Smooth muscle cell of the brain vasculature (primary cell): ENCODE results near the gene SRP9.
"Not testable (repeated sequence)": the region's sequence is repeated elsewhere in the genome, so short reads cannot be mapped to it uniquely, and the experiment has no call there.

Experiments used
- DNase-seq: peaks from one replicate; pipeline ENCODE4 v3.0.0-alpha.2; 2012; ENCODE audit warnings: low read depth, low spot score

SRP9 gene

DNA sequence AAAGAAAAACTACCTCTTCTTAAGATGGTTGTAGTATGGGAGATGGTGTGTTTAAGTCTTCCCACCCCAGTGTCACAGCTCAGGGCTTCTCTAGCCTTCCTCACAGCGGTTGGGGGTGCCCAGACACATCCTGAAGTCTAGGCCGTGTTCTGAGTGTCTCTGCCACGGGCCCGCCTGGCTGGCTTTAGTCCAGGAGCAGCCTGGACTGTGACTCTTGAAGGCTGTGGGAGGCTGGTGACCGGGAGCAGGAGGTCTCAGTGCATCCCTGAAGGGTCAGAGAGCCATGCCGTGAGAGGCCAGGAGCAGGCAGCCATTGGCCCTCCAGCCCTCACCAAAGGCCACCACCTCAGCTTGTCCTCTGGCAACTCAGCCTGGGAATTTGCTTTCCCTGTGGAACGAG, 36.8 kb downstream of the SRP9 start:
- no peak for DNase-seq

DNA sequence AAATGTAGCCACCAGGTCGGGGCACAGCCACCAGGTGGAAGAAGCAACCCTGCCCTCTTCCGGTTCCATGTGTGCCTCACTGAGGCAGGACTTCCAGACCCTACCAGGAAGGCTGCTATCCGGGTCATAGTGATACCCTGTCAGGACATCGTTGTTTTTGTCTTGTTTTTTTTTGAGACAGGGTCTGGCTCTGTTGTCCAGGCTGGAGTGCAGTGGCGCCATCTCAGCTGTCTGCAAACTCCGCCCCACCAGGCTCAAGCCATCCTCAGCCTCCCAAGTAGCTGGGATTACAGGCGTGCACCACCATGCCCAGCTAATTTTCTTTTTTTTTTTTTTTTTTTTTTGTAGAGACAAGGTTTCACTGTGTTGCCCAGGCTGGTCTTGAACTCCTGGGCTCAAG, 37.5 kb downstream of the SRP9 start:
- not testable (repeated sequence) for DNase-seq

DNA sequence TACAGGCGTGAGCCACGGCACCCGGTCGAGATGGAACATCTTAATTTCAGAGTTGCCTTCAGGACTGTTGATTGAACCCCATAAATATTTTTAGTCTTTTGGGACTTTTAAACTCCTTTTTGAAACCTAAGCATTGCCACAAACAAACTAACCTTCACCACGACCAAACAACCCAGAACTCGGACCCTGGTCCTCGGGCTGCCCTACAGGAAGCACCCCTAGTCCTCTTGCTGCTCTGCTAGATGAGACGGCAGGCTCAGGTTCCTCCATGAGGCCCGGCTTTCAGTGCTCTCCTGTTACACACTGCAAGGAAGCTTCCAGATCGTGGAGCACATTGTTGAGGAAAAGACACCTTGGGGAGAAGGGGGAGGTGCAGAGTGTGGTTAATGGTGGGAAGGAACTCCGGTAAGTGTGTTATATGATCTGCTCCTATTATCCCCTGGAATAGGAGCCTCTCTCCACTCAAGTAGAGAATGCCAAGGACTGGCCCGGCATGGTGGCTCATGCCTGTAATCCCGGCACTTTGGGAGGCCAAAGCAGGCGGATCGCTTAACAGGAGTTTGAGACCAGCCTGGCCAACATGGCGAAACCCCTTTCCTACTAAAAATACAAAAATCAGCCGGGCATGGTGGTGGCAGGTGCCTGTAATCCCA, 38.0 kb downstream of the SRP9 start:
- no peak for DNase-seq

DNA sequence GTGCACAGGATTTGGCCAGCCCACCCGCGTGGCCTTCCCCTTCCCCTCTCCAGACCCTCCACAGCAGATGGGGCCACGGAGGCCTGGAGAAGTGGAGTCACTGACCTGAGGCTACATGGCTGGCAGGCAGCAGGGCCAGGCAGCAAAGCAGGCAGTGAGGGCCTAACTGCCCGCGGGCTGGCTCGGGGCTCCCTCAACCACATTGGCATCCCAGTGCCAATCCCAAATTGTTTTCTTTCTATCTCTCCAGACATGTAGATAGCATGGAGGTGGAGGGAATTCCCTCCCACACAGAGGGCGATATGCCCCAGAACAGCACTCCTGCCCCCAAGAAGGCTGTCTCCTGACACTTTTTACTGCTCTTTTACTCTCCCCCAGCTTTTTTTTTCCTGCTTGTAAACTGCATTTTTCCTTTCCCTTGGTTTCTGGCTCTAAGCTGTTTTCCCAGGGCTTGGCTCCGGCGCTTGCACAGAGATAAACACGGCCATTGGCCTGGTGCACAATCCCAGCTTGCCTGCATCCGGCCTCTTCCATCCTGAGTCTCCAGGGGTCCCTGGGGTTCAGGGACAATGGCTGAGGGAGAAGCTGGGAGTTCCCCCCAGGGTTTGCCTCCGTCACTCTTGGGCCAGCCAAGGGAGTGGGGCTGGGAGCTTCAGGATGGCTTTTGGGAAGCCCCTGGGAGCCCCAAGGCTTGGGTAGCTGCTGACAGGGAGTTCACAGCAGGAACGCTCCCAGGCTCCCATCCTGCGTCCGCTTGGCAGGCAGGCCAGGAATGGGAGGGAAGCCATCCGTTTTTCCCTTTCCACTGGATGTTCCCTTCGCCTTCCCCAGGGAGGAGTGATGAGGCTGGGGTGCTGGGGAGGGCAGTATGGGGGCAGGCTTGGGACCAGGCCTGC, 39.3 kb downstream of the SRP9 start:
- no peak for DNase-seq

DNA sequence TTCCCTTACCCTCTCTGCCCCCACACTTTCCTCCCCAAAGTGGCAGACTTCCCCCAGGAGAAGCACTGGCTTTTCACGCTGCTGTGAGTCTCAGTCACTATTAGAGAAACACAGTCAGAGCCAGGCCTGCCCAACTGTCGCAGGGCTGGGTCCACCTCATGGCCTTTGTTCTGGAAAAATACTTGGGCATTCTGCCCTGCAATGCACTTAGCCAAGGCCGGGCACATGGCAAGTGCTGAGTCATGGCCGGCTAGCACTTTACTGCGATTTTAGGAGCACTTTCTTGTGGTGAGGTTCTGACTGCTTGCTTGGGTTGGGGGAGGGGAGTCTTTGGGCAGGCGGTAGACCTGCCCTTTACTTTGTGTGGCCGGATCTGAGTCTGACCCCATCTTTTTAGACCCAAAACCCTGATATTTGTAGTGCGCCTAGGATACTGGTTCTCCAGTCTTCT, 40.0 kb downstream of the SRP9 start:
- DNase-seq: no peak

DNA sequence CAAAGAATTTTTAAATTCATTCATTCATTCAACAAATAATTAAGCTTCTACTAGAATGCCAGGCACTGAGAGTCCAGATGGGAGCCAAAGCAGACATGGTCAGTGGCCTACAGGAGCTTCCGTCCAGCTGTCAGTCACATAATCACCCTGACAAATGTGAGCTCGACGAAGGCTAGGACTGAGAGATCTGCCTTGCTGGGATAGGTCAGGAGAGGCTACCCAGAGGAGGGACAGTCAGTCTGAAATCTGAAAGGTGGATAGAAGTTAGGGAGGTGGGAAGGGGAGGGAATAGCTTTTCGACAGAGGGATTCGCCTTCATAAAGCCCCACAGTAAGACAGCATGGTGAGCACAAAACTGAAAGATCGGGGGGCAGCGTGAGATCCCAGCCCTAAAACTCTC, 40.6 kb downstream of the SRP9 start:
- no peak for DNase-seq

DNA sequence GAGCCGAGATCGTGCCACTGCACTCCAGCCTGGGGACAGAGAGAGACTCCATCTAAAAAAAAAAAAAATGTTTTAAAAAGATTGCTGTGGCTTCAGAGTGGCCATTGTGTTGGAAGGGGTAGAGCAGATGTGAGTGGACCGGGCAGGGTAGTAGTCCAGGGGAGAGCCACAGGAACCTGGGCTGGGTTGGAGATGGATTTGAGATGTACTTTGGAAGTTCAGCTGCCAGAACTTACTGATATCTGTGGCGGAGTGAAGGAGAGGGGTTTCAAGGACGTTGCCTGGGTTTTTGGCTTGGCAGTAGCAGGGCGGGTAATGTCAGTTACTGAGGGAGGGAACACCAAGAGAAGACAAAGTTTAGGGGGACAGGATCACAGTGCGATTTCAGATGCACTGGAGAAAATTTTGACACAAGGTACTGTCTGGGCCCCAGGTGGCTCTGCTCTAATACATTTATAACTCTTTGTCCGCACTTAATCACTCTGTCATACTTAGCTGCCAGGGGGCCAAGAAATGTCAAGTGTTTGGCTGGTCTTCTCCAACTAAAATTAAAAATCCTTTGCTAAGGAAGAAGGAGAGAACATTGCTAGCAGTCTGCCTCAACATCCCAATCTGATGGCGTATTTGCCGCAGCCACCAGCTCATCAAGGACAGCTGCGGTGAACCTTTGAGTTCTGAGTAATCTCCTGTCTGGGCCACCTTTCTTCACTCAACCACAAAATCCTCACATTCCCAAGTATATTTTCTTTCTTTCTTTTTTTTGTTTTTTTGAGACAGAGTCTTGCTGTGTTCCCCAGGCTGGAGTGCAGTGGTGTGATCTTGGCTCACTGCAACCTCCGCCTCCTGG, 41.9 kb downstream of the SRP9 start:
- no peak for DNase-seq

DNA sequence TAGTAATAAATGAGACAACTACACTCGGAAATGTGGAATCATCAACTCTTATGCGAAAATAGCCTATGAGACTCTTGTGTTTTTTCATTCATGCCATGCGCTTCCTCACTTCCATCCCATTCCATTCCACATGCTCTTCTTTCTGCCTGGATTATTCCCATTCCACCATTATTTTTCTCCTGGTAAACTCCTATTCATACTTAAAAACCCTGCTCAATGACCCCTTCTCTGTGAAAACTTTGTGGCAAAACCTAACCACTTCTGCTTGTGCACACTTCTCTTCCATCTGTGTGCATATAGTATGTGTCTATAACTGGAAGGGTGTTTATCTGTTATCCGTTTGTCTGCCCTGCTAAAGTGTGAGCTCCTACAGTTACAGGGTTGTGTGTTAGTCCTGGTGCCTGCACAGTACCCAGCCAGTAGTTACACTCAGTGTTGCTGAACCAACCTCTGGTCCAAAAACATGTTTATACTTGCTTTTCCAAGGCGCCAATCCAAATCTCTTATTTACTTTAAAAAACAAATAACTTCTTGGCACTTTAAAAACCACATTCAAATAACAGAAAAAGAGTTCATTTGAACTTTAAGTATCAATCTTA, 43.0 kb downstream of the SRP9 start:
- DNase-seq: no peak

DNA sequence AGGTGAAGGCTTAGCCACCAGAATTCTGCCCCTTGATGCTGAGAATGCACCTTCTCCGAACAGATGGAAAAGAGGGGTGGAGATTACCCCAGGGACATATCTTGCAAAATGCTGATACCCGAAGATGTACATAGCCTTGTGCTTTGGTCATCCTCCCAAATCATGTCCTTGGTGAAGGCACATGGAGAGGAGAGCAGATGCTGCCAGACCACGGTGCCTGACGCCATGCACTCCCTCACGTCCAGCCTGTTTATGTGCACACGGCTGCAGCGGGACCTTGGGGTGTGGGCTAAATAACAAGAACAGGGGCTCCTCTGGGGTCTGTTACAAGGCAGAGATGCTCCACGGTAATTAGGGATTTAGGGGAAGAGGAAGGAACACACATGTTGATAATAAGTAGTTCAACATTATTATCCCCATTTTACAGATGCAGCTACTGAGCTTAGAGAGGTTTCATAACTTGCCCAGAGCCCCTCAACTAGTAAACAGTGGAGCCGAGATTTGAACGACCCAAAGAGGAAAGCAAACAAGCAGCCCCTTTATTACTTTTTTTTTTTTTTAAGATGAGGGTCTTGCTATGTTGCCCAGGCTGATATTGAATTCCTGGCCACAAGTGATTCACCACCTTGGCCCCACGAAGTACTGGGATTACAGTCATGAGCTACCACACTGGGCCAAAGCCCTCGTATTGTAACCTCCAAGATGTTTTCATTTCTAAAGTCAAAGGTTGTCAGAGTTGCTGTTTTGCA, 45.2 kb downstream of the SRP9 start:
- DNase-seq: no peak

DNA sequence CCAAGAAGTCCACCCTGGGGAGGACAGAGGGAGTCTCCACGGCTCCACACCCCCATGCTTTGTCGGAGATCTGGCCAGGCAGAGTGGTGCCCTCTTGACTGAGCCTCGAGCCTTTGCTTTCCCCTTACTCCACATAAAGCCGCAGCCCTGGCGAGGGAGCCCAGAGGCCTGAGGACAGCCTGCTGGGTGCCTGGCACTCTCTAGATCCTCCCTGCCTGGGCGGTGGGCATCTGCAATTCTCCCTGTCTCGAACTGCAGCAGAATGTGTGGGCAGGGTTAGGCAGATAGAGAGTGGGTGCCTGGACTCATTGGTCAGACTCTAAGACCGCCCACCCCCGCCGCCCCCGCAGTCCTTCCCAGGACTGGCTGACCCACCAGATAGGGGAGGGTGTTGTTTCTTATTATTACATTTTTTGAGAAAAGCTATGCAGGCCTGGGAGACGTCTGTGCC, 46.2 kb downstream of the SRP9 start:
- no peak for DNase-seq

DNA sequence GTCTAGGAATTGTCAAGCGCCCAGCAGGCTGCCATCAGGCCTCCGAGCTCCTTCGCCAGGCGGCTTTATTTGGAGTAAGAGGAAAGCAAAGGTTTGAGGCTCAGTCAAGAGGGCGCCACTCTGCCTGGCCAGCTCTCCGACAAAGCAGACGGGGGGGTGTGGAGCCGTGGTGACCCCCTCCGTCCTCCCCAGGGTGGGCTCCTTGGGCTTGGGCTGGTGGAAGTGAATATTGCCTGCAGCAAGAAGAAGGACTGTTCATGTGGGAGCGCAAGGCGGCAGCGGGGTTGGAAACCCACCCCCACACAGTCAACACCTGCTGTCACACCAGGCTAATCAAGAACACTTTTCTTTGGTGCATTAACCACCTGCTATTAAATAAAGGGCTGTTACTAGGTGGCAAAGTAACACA, 46.9 kb downstream of the SRP9 start:
- DNase-seq: no peak

DNA sequence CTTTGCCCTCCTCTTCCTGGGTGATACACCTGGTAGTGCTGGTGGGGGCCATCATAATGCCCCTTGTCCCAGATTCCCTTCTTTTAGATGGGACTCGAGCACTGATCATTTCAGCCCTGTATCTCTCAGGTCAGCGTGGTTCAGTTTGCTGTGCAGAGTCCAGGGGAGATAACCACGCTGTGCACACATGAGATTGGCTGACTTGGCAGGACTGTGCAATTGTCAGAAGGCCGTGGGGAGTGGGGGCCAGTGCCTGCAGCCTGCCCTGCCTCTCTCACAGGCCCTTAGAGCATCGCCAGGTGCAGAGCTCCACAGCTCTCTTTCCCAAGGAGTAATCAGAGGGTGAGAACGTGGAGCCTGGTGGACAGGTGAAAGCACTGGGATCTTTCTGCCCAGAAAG, 47.5 kb downstream of the SRP9 start:
- no peak for DNase-seq

DNA sequence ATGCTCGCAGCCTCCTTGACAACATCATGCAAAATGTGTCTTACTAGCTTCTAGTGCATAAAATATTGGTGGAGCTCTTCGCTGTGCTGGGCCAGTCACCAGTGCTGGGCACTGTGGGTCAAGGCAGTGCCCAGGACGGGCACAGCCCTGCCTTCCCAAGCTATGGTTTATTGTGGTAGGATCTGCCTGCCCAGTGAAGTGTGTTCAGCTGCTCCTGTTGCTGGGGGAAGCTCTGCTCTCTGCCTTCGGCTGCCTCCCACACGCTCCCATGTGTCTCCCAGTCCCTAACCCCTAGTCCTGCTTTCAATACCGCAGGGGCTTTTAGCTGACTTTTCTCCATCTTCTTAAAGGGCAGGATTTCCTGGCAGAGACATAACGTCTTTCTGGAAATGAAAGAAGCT, 48.0 kb downstream of the SRP9 start:
- DNase-seq: no peak

DNA sequence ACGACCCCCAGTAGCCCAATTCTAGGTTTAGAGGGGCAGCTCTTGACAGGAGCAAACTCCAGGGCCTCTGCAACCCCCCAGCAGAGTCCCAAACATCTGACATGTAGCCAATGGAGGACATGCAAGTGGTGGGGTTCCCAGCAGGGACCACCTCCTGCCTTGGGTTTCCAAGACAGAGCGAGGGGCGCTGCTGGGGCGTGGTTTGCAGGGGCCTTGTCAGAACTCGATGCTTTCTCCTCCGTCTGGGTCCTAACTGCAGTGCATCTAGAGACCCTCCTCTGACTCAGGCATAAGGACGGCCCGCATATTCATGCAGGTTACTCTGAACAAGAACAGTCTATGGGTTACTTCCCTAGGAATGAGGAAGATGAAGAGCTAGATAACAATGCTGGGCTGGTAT, 49.5 kb downstream of the SRP9 start:
- no peak for DNase-seq

DNA sequence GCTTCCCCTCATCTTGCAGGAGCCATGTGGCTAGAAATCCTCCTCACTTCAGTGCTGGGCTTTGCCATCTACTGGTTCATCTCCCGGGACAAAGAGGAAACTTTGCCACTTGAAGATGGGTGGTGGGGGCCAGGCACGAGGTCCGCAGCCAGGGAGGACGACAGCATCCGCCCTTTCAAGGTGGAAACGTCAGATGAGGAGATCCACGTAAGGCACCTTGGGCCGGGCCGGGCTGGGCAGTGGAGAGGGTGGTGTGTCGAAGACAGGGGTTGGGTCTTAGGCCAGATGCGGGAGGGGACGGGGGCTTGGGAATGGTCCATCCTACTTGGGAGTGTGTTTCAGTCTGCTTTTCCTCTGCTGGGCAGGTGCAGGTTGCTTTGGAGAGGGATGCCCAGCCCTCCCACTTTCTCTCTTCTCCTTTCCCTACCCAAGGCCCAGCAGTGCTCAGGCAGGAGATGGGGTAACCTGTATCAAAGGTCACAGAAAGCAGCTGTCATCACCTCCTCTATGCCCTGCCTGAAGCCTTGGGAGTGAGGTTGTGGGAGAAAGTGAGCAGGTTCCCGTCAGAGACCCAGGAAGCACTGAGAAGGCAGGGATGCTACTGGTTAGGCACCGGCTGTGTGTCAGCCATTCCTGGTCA, 51.2 kb downstream of the SRP9 start:
- no peak for DNase-seq

DNA sequence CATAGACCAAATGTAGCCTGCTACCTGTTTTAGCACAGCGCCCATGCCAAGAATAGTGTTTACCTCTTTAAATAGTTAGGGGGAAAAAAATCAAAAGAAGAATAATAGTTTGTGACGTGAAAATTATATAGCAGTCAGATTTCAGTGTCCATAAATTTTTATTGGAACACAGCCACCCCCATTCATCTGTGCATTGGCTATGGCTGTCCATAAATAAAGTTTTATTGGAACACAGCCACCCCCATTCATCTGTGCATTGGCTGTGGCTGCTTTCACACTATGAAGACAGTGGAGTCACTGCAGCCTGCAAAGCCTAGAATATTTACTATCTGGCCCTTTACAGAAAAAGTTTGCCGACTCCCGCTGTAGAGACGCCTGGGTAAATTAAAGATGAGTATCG, 53.2 kb downstream of the SRP9 start:
- DNase-seq: no peak

DNA sequence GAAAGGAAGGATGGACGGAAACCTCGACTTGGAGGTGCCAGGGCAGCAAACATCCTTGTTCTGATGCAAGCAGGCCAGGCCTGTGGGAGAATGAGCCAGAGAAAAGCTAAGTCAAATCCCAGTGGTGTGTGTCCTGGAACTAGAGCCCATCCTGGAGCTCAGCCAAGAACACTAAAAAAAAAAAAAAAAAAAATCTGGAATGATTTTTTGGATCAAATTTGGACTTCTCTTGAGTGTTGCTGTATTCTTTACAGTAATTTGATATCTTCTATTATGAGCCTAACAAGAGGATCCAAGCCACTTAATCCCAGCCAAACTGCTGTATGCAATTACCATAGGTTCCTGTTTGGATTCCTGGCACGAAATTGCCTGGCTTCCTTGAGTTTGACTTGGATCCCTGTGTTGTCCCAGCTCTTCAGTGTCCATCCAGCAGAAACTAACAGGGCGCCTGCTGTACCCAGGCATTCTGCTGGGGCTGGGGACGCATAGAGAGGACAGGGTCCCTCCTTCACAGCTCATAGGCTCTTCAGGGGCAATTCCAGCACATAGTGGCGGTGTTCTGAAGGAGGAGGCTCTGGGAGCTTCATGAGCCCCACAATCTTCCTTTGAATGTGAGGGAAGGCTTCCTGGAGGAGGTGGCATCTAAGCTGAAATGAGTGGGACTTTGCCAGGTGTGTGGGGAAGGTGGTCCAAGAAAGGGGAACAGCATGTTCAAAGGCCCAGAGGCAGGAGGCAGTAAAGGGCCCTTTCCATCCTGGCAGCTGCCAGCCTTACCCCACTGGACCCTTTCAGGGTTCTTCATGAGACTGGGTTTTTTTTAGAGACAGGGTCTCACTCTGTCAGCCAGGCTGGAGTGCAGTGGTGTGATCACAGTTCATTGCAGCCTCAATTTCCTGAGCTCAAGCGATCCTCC, 57.0 kb downstream of the SRP9 start:
- DNase-seq: no peak

DNA sequence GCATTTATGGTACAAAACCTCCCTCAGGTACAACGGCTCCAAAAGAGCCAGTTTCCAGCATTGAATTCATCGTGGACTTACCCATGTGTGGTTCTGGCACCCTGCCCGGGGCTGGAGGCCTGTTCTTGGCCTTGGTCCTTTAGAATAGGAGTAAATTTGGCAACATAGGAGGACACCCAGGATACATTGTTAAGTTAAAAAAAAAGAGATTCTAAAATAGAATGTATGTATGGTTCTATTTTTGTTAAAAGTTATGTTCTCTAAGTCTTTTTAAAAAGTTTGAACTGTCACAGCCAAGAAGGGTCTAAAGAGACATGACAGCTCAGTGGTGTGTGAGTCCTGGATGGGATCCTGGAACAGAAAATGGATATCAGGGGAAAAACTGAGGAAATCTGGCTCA, 58.2 kb downstream of the SRP9 start:
- DNase-seq: no peak

DNA sequence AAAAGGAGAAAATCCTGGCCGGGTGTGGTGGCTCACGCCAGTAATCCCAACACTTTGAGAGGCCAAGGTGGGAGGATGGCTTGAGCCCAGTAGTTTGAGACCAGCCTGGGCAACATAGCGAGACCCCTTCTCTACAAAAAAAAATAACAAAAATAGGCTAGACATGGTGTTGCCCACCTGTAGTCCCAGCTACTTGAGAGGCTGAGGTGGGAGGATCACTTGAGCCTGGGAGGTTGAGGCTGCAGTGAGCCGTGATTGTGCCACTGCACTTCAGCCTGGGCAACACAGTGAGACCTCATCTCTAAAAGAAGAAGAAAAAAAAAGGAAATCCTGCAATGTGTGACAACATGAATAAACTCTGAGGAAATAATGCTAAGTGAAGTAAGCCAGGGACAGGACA, 58.7 kb downstream of the SRP9 start:
- DNase-seq: not testable (repeated sequence)
